ENCODE data around the gene VAV3. TPM values are rescaled to one million over a fixed set of nuclear protein-coding genes. Genes with fewer than 3 reads are reported as not detected.

VAV3 gene
- total RNA-seq, 1 experiment from 2014 or later = not detected

DNA sequence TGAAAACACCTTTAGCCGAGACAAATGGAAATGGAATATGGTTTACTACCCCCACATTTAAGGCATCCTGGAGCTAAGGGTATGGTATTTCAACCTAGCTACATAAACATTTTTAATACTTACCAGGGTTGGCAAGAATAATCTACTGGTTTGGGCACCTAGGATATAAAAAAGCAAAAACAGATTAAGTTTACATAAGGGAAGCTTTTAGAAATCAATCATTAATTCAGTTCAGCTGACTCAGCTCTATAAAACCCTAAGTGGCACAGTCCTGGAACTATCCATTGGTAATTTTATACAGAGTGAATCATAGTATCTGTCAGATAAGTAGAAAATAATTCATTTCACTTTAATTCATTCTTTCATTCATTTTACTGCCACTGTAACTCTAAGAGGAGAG lies 355.2 kb downstream of the VAV3 start:
- ChIA-PET RAD21 (ENCODE audit: low non-redundant PET in 1 of 2, low total read pairs in 2 of 2, uncharacterized antibody in 2 of 2, unreplicated experiment in 2 of 2) (no interaction called here), POLR2A (no interaction called here), CTCF (no interaction called here)
- Histone ChIP-seq H3K9me3 (ENCODE audit: control insufficient read depth in 1 of 2, insufficient read depth in 1 of 2, low read depth in 1 of 2, low read length in 2 of 2) (no peaks in the 10 kb centered on the region; a peak in 1 of 4 replicates), H3K9me2 (ENCODE audit: insufficient read depth) (no peaks in the 10 kb centered on the region), H4K20me1 (ENCODE audit: insufficient read depth) (no peaks in the 10 kb centered on the region), H3K4me1 (ENCODE audit: control insufficient read depth in 1 of 2, insufficient read depth in 2 of 2, low read length in 2 of 2) (no peaks in the 10 kb centered on the region), H3K4me2 (ENCODE audit: low read length) (no peak overlapping the region), H3K36me3 (ENCODE audit: control insufficient read depth in 1 of 2, insufficient read depth in 2 of 2, low read length in 2 of 2) (no peaks in the 10 kb centered on the region), H3K27ac (ENCODE audit: low read depth, low read length) (no peak overlapping the region), H3K79me2 (ENCODE audit: insufficient read depth, low read length) (no peaks in the 10 kb centered on the region), H3K27me3 (ENCODE audit: insufficient read depth, low read length) (no peaks in the 10 kb centered on the region), H3K4me3 (replicated peaks in 1 of 2; ENCODE audit: low read depth in 1 of 2, low read length in 2 of 2) (no peak overlapping the region), H3K9ac (ENCODE audit: low read length) (no peak overlapping the region), H2AFZ (ENCODE audit: low read depth, low read length, poor library complexity, severe bottlenecking) (no peak overlapping the region)
- intact Hi-C loops (cut with micrococcal nuclease) = no loop called here
- DNase-seq (ENCODE audit: low read depth, low spot score) (no peak), ATAC-seq (no peak)
- TF ChIP-seq RAD21 (IDR thresholded peaks at IDR 0.05; ENCODE audit: low read depth) (no peak), POLR2A (IDR thresholded peaks at IDR 0.05; ENCODE audit: borderline replicate concordance, extremely low read depth, insufficient read depth, insufficient read length) (no peak), EGR1 (IDR thresholded peaks at IDR 0.05; ENCODE audit: low read depth) (no peak), CEBPB (IDR thresholded peaks at IDR 0.05; ENCODE audit: low read depth) (no peak), FOSL1 (IDR thresholded peaks at IDR 0.05; ENCODE audit: low read depth) (no peak), POLR2AphosphoS5 (IDR thresholded peaks at IDR 0.05; ENCODE audit: low read depth, low read length) (no peak), JUND (IDR thresholded peaks at IDR 0.05) (no peak), TCF7L2 (IDR thresholded peaks at IDR 0.05; ENCODE audit: borderline replicate concordance, extremely low read depth, insufficient read depth, insufficient read length) (no peak), EZH2 (IDR thresholded peaks at IDR 0.05) (no peak), ZFX (IDR thresholded peaks at IDR 0.05) (no peak), SRF (IDR thresholded peaks at IDR 0.05; ENCODE audit: low read depth) (no peak), SP1 (IDR thresholded peaks at IDR 0.05; ENCODE audit: low read depth) (no peak)
- TF ChIP-seq, protein P1, sequence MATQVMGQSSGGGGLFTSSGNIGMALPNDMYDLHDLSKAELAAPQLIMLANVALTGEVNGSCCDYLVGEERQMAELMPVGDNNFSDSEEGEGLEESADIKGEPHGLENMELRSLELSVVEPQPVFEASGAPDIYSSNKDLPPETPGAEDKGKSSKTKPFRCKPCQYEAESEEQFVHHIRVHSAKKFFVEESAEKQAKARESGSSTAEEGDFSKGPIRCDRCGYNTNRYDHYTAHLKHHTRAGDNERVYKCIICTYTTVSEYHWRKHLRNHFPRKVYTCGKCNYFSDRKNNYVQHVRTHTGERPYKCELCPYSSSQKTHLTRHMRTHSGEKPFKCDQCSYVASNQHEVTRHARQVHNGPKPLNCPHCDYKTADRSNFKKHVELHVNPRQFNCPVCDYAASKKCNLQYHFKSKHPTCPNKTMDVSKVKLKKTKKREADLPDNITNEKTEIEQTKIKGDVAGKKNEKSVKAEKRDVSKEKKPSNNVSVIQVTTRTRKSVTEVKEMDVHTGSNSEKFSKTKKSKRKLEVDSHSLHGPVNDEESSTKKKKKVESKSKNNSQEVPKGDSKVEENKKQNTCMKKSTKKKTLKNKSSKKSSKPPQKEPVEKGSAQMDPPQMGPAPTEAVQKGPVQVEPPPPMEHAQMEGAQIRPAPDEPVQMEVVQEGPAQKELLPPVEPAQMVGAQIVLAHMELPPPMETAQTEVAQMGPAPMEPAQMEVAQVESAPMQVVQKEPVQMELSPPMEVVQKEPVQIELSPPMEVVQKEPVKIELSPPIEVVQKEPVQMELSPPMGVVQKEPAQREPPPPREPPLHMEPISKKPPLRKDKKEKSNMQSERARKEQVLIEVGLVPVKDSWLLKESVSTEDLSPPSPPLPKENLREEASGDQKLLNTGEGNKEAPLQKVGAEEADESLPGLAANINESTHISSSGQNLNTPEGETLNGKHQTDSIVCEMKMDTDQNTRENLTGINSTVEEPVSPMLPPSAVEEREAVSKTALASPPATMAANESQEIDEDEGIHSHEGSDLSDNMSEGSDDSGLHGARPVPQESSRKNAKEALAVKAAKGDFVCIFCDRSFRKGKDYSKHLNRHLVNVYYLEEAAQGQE (IDR thresholded peaks at IDR 0.05; ENCODE audit: low read depth) = no peak
- TF ChIP-seq, protein P2, sequence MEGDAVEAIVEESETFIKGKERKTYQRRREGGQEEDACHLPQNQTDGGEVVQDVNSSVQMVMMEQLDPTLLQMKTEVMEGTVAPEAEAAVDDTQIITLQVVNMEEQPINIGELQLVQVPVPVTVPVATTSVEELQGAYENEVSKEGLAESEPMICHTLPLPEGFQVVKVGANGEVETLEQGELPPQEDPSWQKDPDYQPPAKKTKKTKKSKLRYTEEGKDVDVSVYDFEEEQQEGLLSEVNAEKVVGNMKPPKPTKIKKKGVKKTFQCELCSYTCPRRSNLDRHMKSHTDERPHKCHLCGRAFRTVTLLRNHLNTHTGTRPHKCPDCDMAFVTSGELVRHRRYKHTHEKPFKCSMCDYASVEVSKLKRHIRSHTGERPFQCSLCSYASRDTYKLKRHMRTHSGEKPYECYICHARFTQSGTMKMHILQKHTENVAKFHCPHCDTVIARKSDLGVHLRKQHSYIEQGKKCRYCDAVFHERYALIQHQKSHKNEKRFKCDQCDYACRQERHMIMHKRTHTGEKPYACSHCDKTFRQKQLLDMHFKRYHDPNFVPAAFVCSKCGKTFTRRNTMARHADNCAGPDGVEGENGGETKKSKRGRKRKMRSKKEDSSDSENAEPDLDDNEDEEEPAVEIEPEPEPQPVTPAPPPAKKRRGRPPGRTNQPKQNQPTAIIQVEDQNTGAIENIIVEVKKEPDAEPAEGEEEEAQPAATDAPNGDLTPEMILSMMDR (IDR thresholded peaks at IDR 0.05 in 2 of 3, conservative IDR thresholded peaks at IDR 0.05 in 1 of 3; ENCODE audit: borderline replicate concordance in 1 of 3, insufficient read depth in 1 of 3, low read depth in 2 of 3, low read length in 2 of 3) = no peak
- TF ChIP-seq, protein P3, sequence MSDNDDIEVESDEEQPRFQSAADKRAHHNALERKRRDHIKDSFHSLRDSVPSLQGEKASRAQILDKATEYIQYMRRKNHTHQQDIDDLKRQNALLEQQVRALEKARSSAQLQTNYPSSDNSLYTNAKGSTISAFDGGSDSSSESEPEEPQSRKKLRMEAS (IDR thresholded peaks at IDR 0.05) = no peak
- no TSS peak for BruUV-seq (replicated peaks)
